Heart left ventricle (tissue), 16 donors: ENCODE measurements around the gene SMIM43. TPM values are rescaled to one million over a fixed set of nuclear protein-coding genes. Genes with fewer than 3 reads are reported as not detected.

Experiments
- ATAC-seq, 4 donors: fragments of 200-7000 bp; cut with Tn5 transposase; one replicate each; pipeline ENCODE4 v1.9.1; 2020 to 2022; ENCODE audit warnings: moderate library complexity in 4 of 4, mild to moderate bottlenecking in 3 of 4, moderate number of reproducible peaks in 1 of 4
- DNase-seq, 5 donors: peaks; one replicate each; pipeline ENCODE4 v3.0.0-alpha.2; 2020
- H3K27ac ChIP-seq, 12 donors: fragments of 200-600 bp; sonication (generic) in 4 of 12; one replicate each; pipeline versions ENCODE4 v1.5.0 to v1.8.0; 2016 to 2022; ENCODE audit warnings: mild to moderate bottlenecking in 2 of 12
- H3K27me3 ChIP-seq, 9 donors: fragments of 200-600 bp; sonication (generic) in 2 of 9; one replicate each; pipeline versions ENCODE4 v1.5.1 to v1.8.0; 2016 to 2022; ENCODE audit warnings: mild to moderate bottlenecking in 3 of 9
- H3K36me3 ChIP-seq, 9 donors: fragments of 200-600 bp; sonication (generic) in 2 of 9; one replicate each; pipeline versions ENCODE4 v1.5.0 to v1.8.0; 2018 to 2022; ENCODE audit warnings: mild to moderate bottlenecking in 2 of 9
- H3K4me1 ChIP-seq, 12 donors: fragments of 200-600 bp; sonication (generic) in 4 of 12; one replicate each; pipeline versions ENCODE4 v1.5.0 to v1.8.0; 2016 to 2022; ENCODE audit warnings: mild to moderate bottlenecking in 3 of 12
- H3K4me3 ChIP-seq, 12 donors: fragments of 200-600 bp; sonication (generic) in 4 of 12; one replicate each; pipeline versions ENCODE4 v1.5.0 to v1.8.0; 2017 to 2022; ENCODE audit warnings: mild to moderate bottlenecking in 9 of 12, moderate library complexity in 4 of 12
- H3K9me3 ChIP-seq, 12 donors: fragments of 200-600 bp; sonication (generic) in 4 of 12; one replicate each; pipeline versions ENCODE4 v1.5.0 to v1.8.0; 2016 to 2022; ENCODE audit warnings: mild to moderate bottlenecking in 1 of 12
- CTCF ChIP-seq, 12 donors: fragments of 200-600 bp; sonication (generic) in 4 of 12; IDR thresholded peaks; one replicate each; pipeline versions ENCODE4 v1.5.0 to v1.8.0; 2018 to 2022; ENCODE audit warnings: antibody characterized with exemption in 12 of 12, mild to moderate bottlenecking in 5 of 12
- POLR2A ChIP-seq, 2 donors: fragments of 450-650 bp; IDR thresholded peaks; one replicate each; pipeline ENCODE4 v1.6.1; 2017; ENCODE audit warnings: antibody characterized with exemption in 2 of 2, mild to moderate bottlenecking in 2 of 2, moderate library complexity in 2 of 2
- WGBS, 4 donors: extraction: QIAGEN DNeasy Blood & Tissue Kit in 2 of 4; methylation state at CpG; one replicate each; pipeline versions ENCODE4 v1.1.5 to v1.1.7; 2013 to 2018; 5-methylcytosine and 5-hydroxymethylcytosine counted together
- intact Hi-C, 10 donors: fragments of 100-400 bp; cut with DNase I; formaldehyde crosslinking; loops; one replicate each; pipeline versions ENCODE4 v1.11.1 to v1.14.2; 2022
- long read RNA-seq, 3 donors: library from polyadenylated mRNA; unstranded; transcript quantifications; one replicate each; pipeline ENCODE4 v2.0.0, GENCODE V29; 2020 to 2021
- polyA plus RNA-seq, 2 donors: library from polyadenylated mRNA; stranded (reverse); fragments of 200-250 nt; gene quantifications; one replicate each; pipeline ENCODE4 v1.2.3, GENCODE V29; 2013
- total RNA-seq, 9 donors: library from RNA; depleted of rRNA in 2 of 9; stranded (reverse); fragments of >200 nt in 2 of 9; fragmentation: NEBNext Ultra II Directional in 3 of 9; extraction: Animal tissue kit (Norgen Biotek cat#: 25700) in 3 of 9; gene quantifications; one replicate each; pipeline versions ENCODE4 v1.1.0 to v1.2.4, GENCODE V29; 2016 to 2023
- donor health status: ischemic (EF 13 %, LVEDD 7.1; RV severe dilation, severe dysfunction).
- donor health status: healthy with polysubstance abuse.
- donor health status: DM: no; HTN: yes; CAD: no.
- donor health status: DM: no; HTN: no; CAD: no.
- donor health status: ischemic (EF 25% LVEDD 6.9; RV normal size, moderate dysfunction).
- donor health status: ischemic (EF 25% LVEDD 5.7; RV mildly dilated, moderate dysfunction).
- donor health status: healthy.
- donor health status: DM: yes; HTN: yes; CAD: no.
- donor health status: ischemic (EF 35%, LVEDD 5.7; RV mildly dilated, moderate dysfunction).
- donor health status: nonischemic (EF 11% LVEDD 7.7; RV severe dilation, severe dysfunction).
- donor health status: DM: yes; HTN: yes; CAD: no.
- donor health status: PGD.
- donor health status: ischemic (EF 29% LVEDD 5.4; RV normal size, mild dysfunction).
- donor health status: nonischemic (EF 23%, LVEDD 6.1; RV moderate dilation, normal function).

Gene SMIM43
- 1 to 10 TPM in 1 of 9 donors, under 1 TPM in 1, not detected in 7; 0.16 to 1.0 TPM for total RNA-seq
- polyA plus RNA-seq = 1 to 10 TPM in 1 of 2 donors, under 1 TPM in 1; 0.08 to 1.7 TPM
- long read RNA-seq, donor 1 = 0 reads
- long read RNA-seq, donor 2 = 0 reads
- long read RNA-seq, donor 3 = 0 reads

GRCh38 chr4:121764702-121765367 is at the start of gene SMIM43:
Gene SMIM43, minus strand, starts transcription at chr4:121765164. Its CDS starts 59 bp downstream, at chr4:121765105.
- 0 to 2% (median 1%) methylated on average over 31 to 75 of the region's 75 CpGs for WGBS, 4 donors
- TF ChIP-seq POLR2A (IDR thresholded peaks at IDR 0.05) (no peak), CTCF (IDR thresholded peaks at IDR 0.05) (no peak)
- Histone ChIP-seq H3K9me3 (no peaks in the 10 kb centered on the region), H3K4me1 (peaks cover 0 to 11% (median 5%) of the 10 kb centered on the region in 12 donors), H3K36me3 (no peaks in the 10 kb centered on the region), H3K4me3 (peak within 1 kb of the TSS; percentile 10 to 56 (median 44)), H3K27ac (no peak within 1 kb of the TSS), H3K27me3 (peaks cover 7 to 54% (median 19%) of the 10 kb centered on the region in 9 donors)
- DNase-seq = peak in 1 of 5 donors; percentile 22
- ATAC-seq = peak in 2 of 4 donors; percentile 26 to 38
- intact Hi-C loops = no loop called here

- peaks cover 0 to 100% (median 89%) of the 10 kb centered on the region in 9 donors for H3K36me3 ChIP-seq
- H3K4me1 ChIP-seq = no peaks in the 10 kb centered on the region
- intact Hi-C loops = no loop called here
Observed at GRCh38 chr4:121814756-121815155, 49.8 kb upstream of the SMIM43 start.

GRCh38 chr4:121811122-121811521 is 46.2 kb upstream of the SMIM43 start:
- Histone ChIP-seq H3K4me3 (no peak overlapping the region), H3K9me3 (no peaks in the 10 kb centered on the region), H3K36me3 (peaks cover 0 to 100% (median 100%) of the 10 kb centered on the region in 9 donors), H3K27ac (no peak overlapping the region), H3K4me1 (no peaks in the 10 kb centered on the region), H3K27me3 (no peaks in the 10 kb centered on the region)
- TF ChIP-seq CTCF (IDR thresholded peaks at IDR 0.05) = no peak
- intact Hi-C loops = no loop called here
- DNase-seq (no peak), ATAC-seq (no peak)

More at GRCh38 chr4:121814756-121815155, 49.8 kb upstream of the SMIM43 start:
- TF ChIP-seq CTCF (IDR thresholded peaks at IDR 0.05) (no peak), POLR2A (IDR thresholded peaks at IDR 0.05) (no peak)
- DNase-seq (no peak), ATAC-seq (no peak)
- no peak overlapping the region for H3K4me3 ChIP-seq
- WGBS, 4 donors = 87 to 93% (median 92%) methylated on average over 2 of the region's 2 CpGs
- H3K27me3 ChIP-seq = no peaks in the 10 kb centered on the region
- no peak overlapping the region for H3K27ac ChIP-seq
- no peaks in the 10 kb centered on the region for H3K9me3 ChIP-seq

- 50 to 61% (median 54%) methylated on average over 4 of the region's 4 CpGs for WGBS, 4 donors
- intact Hi-C loops = no loop called here
- no peak for TF ChIP-seq POLR2A (IDR thresholded peaks at IDR 0.05)
- TF ChIP-seq CTCF (IDR thresholded peaks at IDR 0.05) = no peak
Observed at GRCh38 chr4:121806411-121806810, 41.4 kb upstream of the SMIM43 start.

More at GRCh38 chr4:121806411-121806810, 41.4 kb upstream of the SMIM43 start:
- peaks cover 0 to 13% (median 8%) of the 10 kb centered on the region in 12 donors for H3K4me1 ChIP-seq
- no peak overlapping the region for H3K27ac ChIP-seq
- H3K27me3 ChIP-seq = no peaks in the 10 kb centered on the region
- ATAC-seq (no peak), DNase-seq (no peak)
- peaks cover 0 to 92% (median 88%) of the 10 kb centered on the region in 9 donors for H3K36me3 ChIP-seq
- H3K4me3 ChIP-seq = no peak overlapping the region
- H3K9me3 ChIP-seq = no peaks in the 10 kb centered on the region
